HCT116 (cell line): ENCODE data around the gene NXPE2. TPM values are rescaled to one million over a fixed set of nuclear protein-coding genes. Genes with fewer than 3 reads are reported as not detected.

Experiments used
- ATAC-seq: fragments of 200-7000 bp; cut with Tn5 transposase; 2 replicates; pipeline ENCODE4 v1.9.1; 2020; ENCODE audit warnings: mild to moderate bottlenecking, moderate library complexity
- BruUV-seq: library from RNA; stranded (reverse); fragments of 400-500 nt; replicated peaks from 2 replicates; lab custom pipeline; 2021; lab: Mats Ljungman, UMichigan
- CTCF ChIA-PET: fragments of 300-600 bp; sonication (Branson Sonifier 250); formaldehyde crosslinking; loops from one replicate; lab custom pipeline; 2021; ENCODE audit warnings: antibody characterized with exemption; lab: Charles Lee
- POLR2A ChIA-PET: fragments of 300-600, 350-600 bp; sonication (Branson Sonifier 250); formaldehyde crosslinking; loops from one replicate; lab custom pipeline; 2021; ENCODE audit warnings: antibody characterized with exemption; lab: Charles Lee
- RAD21 ChIA-PET, 2 experiments: fragments of 300-600 bp; sonication (Branson Sonifier 250); formaldehyde crosslinking; loops; one replicate each; lab custom pipeline; 2023; ENCODE audit warnings: low total read pairs in 2 of 2; ENCODE audit not compliant: uncharacterized antibody in 2 of 2, unreplicated experiment in 2 of 2, low non-redundant PET in 1 of 2; lab: Charles Lee
- DNase-seq: peaks from one replicate; pipeline ENCODE4 v3.0.0-alpha.2; 2010; ENCODE audit warnings: low read depth, low spot score
- H2AFZ ChIP-seq: fragments of 200-600 bp; shearing (Covaris generic), sonication (generic); 2 replicates; pipeline ENCODE4 v1.6.1; 2017; ENCODE audit warnings: low read depth, mixed run types, mixed read lengths, antibody characterized with exemption, low read length; ENCODE audit not compliant: poor library complexity, severe bottlenecking
- H3K27ac ChIP-seq: 2 replicates; pipeline ENCODE4 v1.5.1; 2012; ENCODE audit warnings: low read depth, low read length
- H3K27me3 ChIP-seq: fragments of 200-600 bp; sonication (generic); 2 replicates; pipeline ENCODE4 v1.6.1; 2016; ENCODE audit warnings: mixed run types, low read length, mixed read lengths; ENCODE audit not compliant: insufficient read depth
- H3K36me3 ChIP-seq, 2 experiments: fragments of 200-500 bp in 1 of 2; fragments of 200-600 bp in 1 of 2; sonication (Bioruptor generic) in 1 of 2; sonication (generic) in 1 of 2; 2 replicates each; pipeline versions ENCODE4 v1.5.1 to v1.6.1; 2014 to 2016; ENCODE audit warnings: low read length in 2 of 2, inconsistent platforms in 1 of 2, mixed read lengths in 1 of 2, mixed run types in 1 of 2; ENCODE audit not compliant: insufficient read depth in 2 of 2, control insufficient read depth in 1 of 2
- H3K4me1 ChIP-seq, 2 experiments: fragments of 200-600 bp in 1 of 2; sonication (generic) in 1 of 2; 2 replicates each; pipeline versions ENCODE4 v1.5.1 to v1.6.1; 2012 to 2017; ENCODE audit warnings: low read length in 2 of 2, inconsistent platforms in 1 of 2, mild to moderate bottlenecking in 1 of 2, mixed read lengths in 1 of 2, mixed run types in 1 of 2, moderate library complexity in 1 of 2; ENCODE audit not compliant: insufficient read depth in 2 of 2, control insufficient read depth in 1 of 2
- H3K4me2 ChIP-seq: fragments of 200-600 bp; sonication (generic); 2 replicates; pipeline ENCODE4 v1.6.1; 2017; ENCODE audit warnings: mixed run types, low read length, mixed read lengths
- H3K4me3 ChIP-seq, 2 experiments: fragments of 200-600 bp in 1 of 2; sonication (generic) in 1 of 2; replicated peaks in 1 of 2; 2 replicates each; pipeline ENCODE4 v1.5.1; 2011 to 2016; ENCODE audit warnings: low read length in 2 of 2, control low read depth in 1 of 2, low read depth in 1 of 2, mild to moderate bottlenecking in 1 of 2, mixed read lengths in 1 of 2, mixed run types in 1 of 2
- H3K79me2 ChIP-seq: fragments of 200-600 bp; sonication (generic); 2 replicates; pipeline ENCODE4 v1.6.1; 2017; ENCODE audit warnings: mild to moderate bottlenecking, mixed run types, low read length, moderate library complexity, mixed read lengths; ENCODE audit not compliant: insufficient read depth
- H3K9ac ChIP-seq: fragments of 200-600 bp; sonication (generic); 2 replicates; pipeline ENCODE4 v1.6.1; 2016; ENCODE audit warnings: low read length, mixed read lengths
- H3K9me2 ChIP-seq: fragments of 200-600 bp; sonication (generic), shearing (Covaris generic); 2 replicates; pipeline ENCODE4 v1.6.1; 2017; ENCODE audit warnings: mixed run types, mild to moderate bottlenecking, moderate library complexity; ENCODE audit not compliant: insufficient read depth
- H3K9me3 ChIP-seq, 2 experiments: fragments of 200-500 bp in 1 of 2; fragments of 200-600 bp in 1 of 2; sonication (Bioruptor generic) in 1 of 2; sonication (generic) in 1 of 2; 2 replicates each; pipeline ENCODE4 v1.6.1; 2014 to 2017; ENCODE audit warnings: low read length in 2 of 2, mixed read lengths in 2 of 2, inconsistent platforms in 1 of 2, low read depth in 1 of 2, mild to moderate bottlenecking in 1 of 2, mixed run types in 1 of 2, moderate library complexity in 1 of 2; ENCODE audit not compliant: control insufficient read depth in 1 of 2, insufficient read depth in 1 of 2
- H4K20me1 ChIP-seq: fragments of 200-600 bp; sonication (generic), shearing (Covaris generic); 2 replicates; pipeline ENCODE4 v1.6.1; 2017; ENCODE audit warnings: mixed run types, mild to moderate bottlenecking, moderate library complexity; ENCODE audit not compliant: insufficient read depth
- CBX3 ChIP-seq: IDR thresholded peaks from 2 replicates; pipeline ENCODE4 v1.6.1; 2012; ENCODE audit warnings: low read depth
- CEBPB ChIP-seq: IDR thresholded peaks from 2 replicates; pipeline ENCODE4 v1.6.1; 2012; ENCODE audit warnings: low read depth
- EGR1 ChIP-seq: IDR thresholded peaks from 2 replicates; pipeline ENCODE4 v1.6.1; 2012; ENCODE audit warnings: low read depth
- EZH2 ChIP-seq: fragments of 200-600 bp; sonication (generic); IDR thresholded peaks from 2 replicates; pipeline ENCODE4 v1.6.1; 2017; ENCODE audit warnings: antibody characterized with exemption, mixed run types
- FOSL1 ChIP-seq: IDR thresholded peaks from 2 replicates; pipeline ENCODE4 v1.6.1; 2012; ENCODE audit warnings: low read depth
- MAX ChIP-seq: IDR thresholded peaks from 2 replicates; pipeline ENCODE4 v1.6.1; 2012
- RAD21 ChIP-seq: IDR thresholded peaks from 2 replicates; pipeline ENCODE4 v1.6.1; 2012; ENCODE audit warnings: low read depth, mild to moderate bottlenecking
- REST ChIP-seq: IDR thresholded peaks from 2 replicates; pipeline ENCODE4 v1.6.1; 2012; ENCODE audit warnings: low read depth
- SIN3A ChIP-seq: IDR thresholded peaks from 2 replicates; pipeline ENCODE4 v1.6.1; 2012; ENCODE audit warnings: low read depth
- SP1 ChIP-seq: IDR thresholded peaks from 2 replicates; pipeline ENCODE4 v1.6.1; 2012; ENCODE audit warnings: low read depth
- SRF ChIP-seq: IDR thresholded peaks from 2 replicates; pipeline ENCODE4 v1.6.1; 2012; ENCODE audit warnings: low read depth
- TCF7L2 ChIP-seq: IDR thresholded peaks from 2 replicates; pipeline ENCODE4 v1.7.0; 2011; ENCODE audit warnings: borderline replicate concordance, inconsistent platforms; ENCODE audit not compliant: insufficient read depth, insufficient read length; ENCODE audit errors: extremely low read depth
- YY1 ChIP-seq: IDR thresholded peaks from 2 replicates; pipeline ENCODE4 v1.6.1; 2011; ENCODE audit warnings: low read length, low read depth, moderate library complexity, mild to moderate bottlenecking; ENCODE audit not compliant: insufficient replicate concordance; ENCODE audit errors: extremely low read depth
- ZFX ChIP-seq: fragments of 450-650 bp; IDR thresholded peaks from 2 replicates; pipeline ENCODE4 v1.6.1; 2017
- intact Hi-C: fragments of 100-400 bp; cut with micrococcal nuclease; formaldehyde crosslinking; loops from 2 replicates; pipeline ENCODE4 v1.10.0; 2022
- total RNA-seq: library from RNA; stranded (reverse); gene quantifications from one replicate; pipeline ENCODE4 v1.2.1, GENCODE V29; 2021; ENCODE audit not compliant: unreplicated experiment
- TF ChIP-seq, protein P1 (sequence below): IDR thresholded peaks from 2 replicates; pipeline ENCODE4 v1.6.1; 2012
- TF ChIP-seq, protein P2 (sequence below), 3 experiments: fragments of 200-600 bp in 1 of 3; sonication (generic) in 1 of 3; IDR thresholded peaks in 2 of 3; conservative IDR thresholded peaks in 1 of 3; 2 replicates each; pipeline ENCODE4 v1.5.1; 2012 to 2017; ENCODE audit warnings: low read depth in 2 of 3, low read length in 2 of 3, antibody characterized with exemption in 1 of 3, borderline replicate concordance in 1 of 3, control low read depth in 1 of 3, mild to moderate bottlenecking in 1 of 3, mixed read lengths in 1 of 3, mixed run types in 1 of 3, moderate library complexity in 1 of 3; ENCODE audit not compliant: insufficient read depth in 1 of 3
- TF ChIP-seq, protein P3 (sequence below): IDR thresholded peaks from 2 replicates; pipeline ENCODE4 v1.6.1; 2011; ENCODE audit warnings: mild to moderate bottlenecking, low read length, moderate library complexity; ENCODE audit not compliant: insufficient replicate concordance; ENCODE audit errors: extremely low read depth

Gene NXPE2
- total RNA-seq, 1 experiment from 2014 or later, result not detected

DNA sequence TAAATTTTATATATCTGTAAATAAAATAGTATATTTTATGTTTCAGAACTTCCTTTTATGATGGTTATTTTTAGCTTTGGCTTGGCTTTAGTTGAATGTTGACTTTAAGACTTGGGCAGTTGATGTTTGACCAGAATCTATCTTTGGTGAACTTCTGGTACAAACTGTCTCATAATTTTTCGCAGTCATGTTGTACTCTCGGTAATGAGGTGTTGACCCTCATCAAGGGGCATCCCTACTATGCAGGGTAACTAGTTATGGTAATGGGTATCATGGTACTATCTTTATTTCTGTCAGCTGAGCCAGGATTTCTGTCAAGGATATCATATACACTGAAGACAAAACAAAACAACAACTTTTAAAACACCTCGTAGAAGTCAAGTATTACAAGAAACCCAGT is 67.7 kb downstream of the NXPE2 start:
- TF ChIP-seq, protein P1, sequence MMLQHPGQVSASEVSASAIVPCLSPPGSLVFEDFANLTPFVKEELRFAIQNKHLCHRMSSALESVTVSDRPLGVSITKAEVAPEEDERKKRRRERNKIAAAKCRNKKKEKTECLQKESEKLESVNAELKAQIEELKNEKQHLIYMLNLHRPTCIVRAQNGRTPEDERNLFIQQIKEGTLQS, result no peak
- TF ChIP-seq CEBPB (no peak), TCF7L2 (no peak), SP1 (no peak), SRF (no peak), YY1 (no peak), EZH2 (no peak), SIN3A (no peak), REST (no peak), ZFX (no peak), FOSL1 (no peak), MAX (no peak), RAD21 (no peak), CBX3 (no peak), EGR1 (no peak)
- TF ChIP-seq, protein P2, sequence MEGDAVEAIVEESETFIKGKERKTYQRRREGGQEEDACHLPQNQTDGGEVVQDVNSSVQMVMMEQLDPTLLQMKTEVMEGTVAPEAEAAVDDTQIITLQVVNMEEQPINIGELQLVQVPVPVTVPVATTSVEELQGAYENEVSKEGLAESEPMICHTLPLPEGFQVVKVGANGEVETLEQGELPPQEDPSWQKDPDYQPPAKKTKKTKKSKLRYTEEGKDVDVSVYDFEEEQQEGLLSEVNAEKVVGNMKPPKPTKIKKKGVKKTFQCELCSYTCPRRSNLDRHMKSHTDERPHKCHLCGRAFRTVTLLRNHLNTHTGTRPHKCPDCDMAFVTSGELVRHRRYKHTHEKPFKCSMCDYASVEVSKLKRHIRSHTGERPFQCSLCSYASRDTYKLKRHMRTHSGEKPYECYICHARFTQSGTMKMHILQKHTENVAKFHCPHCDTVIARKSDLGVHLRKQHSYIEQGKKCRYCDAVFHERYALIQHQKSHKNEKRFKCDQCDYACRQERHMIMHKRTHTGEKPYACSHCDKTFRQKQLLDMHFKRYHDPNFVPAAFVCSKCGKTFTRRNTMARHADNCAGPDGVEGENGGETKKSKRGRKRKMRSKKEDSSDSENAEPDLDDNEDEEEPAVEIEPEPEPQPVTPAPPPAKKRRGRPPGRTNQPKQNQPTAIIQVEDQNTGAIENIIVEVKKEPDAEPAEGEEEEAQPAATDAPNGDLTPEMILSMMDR (IDR thresholded peaks at IDR 0.05 in 2 of 3, conservative IDR thresholded peaks at IDR 0.05 in 1 of 3; ENCODE audit: borderline replicate concordance in 1 of 3, insufficient read depth in 1 of 3, low read depth in 2 of 3, low read length in 2 of 3), result no peak
- TF ChIP-seq, protein P3, sequence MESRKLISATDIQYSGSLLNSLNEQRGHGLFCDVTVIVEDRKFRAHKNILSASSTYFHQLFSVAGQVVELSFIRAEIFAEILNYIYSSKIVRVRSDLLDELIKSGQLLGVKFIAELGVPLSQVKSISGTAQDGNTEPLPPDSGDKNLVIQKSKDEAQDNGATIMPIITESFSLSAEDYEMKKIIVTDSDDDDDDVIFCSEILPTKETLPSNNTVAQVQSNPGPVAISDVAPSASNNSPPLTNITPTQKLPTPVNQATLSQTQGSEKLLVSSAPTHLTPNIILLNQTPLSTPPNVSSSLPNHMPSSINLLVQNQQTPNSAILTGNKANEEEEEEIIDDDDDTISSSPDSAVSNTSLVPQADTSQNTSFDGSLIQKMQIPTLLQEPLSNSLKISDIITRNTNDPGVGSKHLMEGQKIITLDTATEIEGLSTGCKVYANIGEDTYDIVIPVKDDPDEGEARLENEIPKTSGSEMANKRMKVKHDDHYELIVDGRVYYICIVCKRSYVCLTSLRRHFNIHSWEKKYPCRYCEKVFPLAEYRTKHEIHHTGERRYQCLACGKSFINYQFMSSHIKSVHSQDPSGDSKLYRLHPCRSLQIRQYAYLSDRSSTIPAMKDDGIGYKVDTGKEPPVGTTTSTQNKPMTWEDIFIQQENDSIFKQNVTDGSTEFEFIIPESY, result no peak
- Histone ChIP-seq H3K79me2 (no peaks in the 10 kb centered on the region), H4K20me1 (no peaks in the 10 kb centered on the region), H3K36me3 (no peaks in the 10 kb centered on the region), H3K9ac (no peak overlapping the region), H3K4me2 (no peak overlapping the region), H3K9me3 (no peaks in the 10 kb centered on the region; a peak in 1 of 4 replicates), H3K27ac (no peak overlapping the region), H2AFZ (no peak overlapping the region), H3K9me2 (no peaks in the 10 kb centered on the region), H3K4me1 (no peaks in the 10 kb centered on the region), H3K4me3 (no peak overlapping the region), H3K27me3 (no peaks in the 10 kb centered on the region)
- no peak for ATAC-seq
- no peak for DNase-seq
- intact Hi-C loops, result no loop called here
- POLR2A ChIA-PET, result no interaction called here
- RAD21 ChIA-PET, result no interaction called here
- no TSS peak for BruUV-seq
- CTCF ChIA-PET, result no interaction called here
